ELF-1 (cell line): Measurements from ENCODE around the gene ROCK2.
A peak's percentile ranks its signal among the peaks of the same experiment; 100 is the strongest.

Source experiments
- DNase-seq: peaks from one replicate; pipeline ENCODE4 v3.0.0-alpha.2; 2016; ENCODE audit warnings: low read depth, low spot score

The ROCK2 gene

GRCh38 chr2:11312770-11313471, 31.5 kb downstream of the ROCK2 start:
- DNase-seq: no peak

DNA sequence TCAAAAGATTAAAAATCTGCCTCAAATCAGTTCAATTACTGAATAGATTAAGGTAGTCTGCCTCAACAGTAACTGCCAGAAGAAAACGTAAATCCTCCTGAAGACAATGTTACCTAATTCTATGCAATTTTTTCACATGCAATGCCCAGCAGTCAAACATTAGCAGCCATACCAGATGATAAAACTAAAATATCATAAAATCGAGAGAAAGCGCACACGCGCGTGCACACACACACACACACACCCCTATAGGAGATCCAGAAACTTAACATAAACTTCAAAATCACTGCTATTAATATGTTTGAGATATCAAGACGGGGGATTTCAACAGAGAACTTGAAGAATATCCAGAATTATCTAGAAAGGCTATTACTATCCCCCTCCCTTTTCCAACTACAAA, 32.9 kb downstream of the ROCK2 start:
- DNase-seq: no peak

GRCh38 chr2:11310212-11310611, 34.2 kb downstream of the ROCK2 start:
- DNase-seq: no peak

GRCh38 chr2:11309706-11310105, 34.7 kb downstream of the ROCK2 start:
- DNase-seq: no peak

DNA sequence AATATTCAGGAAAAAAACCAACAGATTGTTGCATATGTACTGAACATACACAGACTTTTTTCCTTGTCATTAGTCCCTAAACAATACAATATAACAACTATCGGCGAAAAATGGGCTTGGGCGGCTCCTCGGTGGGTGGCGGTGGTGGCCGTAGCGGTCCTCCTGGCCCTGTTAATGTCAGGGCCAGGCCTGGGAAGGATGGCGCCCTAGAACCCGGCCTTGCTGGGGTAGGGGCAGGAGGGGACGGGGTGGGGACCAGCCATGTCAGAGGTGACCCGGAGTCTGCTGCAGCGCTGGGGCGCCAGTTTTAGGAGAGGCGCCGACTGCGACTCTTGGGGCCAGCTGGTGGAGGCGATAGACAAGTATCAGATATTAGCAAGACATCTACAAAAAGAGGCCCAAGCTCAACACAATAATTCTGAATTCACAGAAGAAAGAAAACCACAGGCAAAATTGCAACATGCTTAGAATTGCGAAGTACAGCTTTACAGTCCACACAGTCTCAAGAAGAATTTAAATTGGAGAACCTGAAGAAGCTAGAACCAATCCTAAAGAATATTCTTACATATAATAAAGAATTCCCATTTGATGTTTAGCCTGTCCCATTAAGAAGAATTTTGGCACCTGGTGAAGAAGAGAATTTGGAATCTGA, 36.5 kb downstream of the ROCK2 start:
- no peak for DNase-seq

GRCh38 chr2:11305958-11306357, 38.5 kb downstream of the ROCK2 start:
- no peak for DNase-seq

DNA sequence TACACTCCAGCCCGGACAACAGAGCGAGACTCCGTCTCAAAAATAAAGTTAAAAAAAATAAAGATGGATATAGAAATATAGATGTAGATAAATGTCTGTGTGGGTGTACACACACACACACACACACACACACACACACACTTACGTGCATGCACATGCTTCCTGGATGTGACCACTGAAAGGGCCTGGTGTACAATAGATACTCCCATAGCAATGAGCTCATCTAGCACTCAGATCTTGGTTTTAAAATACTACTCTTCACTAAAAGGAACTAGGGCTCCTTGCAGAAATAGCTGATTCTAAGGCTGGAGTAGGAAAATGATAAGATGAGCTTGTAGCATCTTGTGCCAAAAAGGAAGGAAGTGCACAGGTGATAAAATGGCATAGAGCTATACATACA, 39.1 kb downstream of the ROCK2 start:
- no peak for DNase-seq

GRCh38 chr2:11304476-11304875, 40.0 kb downstream of the ROCK2 start:
- no peak for DNase-seq

- DNase-seq: no peak
These were observed 41.0 kb downstream of the ROCK2 start for GRCh38 chr2:11303290-11304013.

- no peak for DNase-seq
These were observed 45.0 kb downstream of the ROCK2 start for GRCh38 chr2:11299439-11299838.

- no peak for DNase-seq
These were observed 45.8 kb downstream of the ROCK2 start for GRCh38 chr2:11298592-11298991.

GRCh38 chr2:11296401-11296800, 48.0 kb downstream of the ROCK2 start:
- DNase-seq: no peak

DNA sequence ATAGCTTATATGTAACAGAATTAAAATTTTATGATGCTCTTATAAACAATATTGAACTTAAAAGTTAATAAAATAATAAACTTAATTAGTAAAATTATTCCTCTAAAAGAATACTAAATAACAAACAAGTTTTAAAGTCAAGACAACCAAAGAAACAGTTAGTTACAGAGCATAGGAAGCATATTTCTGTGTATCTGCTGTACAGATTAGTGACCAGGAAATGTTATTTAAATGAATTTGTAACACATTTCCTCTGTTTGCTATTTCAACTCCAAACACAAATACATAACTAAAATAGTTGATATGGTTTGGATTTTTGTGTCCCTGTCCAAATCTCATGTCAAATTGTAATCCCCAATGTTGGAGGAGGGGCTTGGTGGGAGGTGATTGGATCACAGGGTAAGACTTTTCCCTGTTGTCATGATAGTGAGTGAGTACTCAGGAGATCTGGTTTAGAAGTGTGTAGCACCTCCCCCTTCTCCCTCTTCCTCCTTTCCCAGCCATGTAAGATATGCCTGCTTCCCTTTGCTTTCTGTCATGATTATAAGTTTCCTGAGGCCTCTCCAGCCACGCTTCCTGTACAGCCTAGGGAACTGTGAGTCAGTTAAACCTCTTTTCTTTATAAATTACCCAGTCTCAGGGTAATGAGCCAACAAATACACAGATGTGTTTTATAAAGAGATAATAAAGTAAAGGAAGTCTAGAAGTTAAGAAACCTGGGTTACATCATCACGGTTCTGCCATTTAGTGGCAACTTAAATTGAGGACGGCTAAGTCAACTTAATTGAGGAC, 51.8 kb downstream of the ROCK2 start:
- peak; percentile 45 for DNase-seq

- DNase-seq: no peak
These were observed 53.7 kb downstream of the ROCK2 start for GRCh38 chr2:11290713-11291112.

DNA sequence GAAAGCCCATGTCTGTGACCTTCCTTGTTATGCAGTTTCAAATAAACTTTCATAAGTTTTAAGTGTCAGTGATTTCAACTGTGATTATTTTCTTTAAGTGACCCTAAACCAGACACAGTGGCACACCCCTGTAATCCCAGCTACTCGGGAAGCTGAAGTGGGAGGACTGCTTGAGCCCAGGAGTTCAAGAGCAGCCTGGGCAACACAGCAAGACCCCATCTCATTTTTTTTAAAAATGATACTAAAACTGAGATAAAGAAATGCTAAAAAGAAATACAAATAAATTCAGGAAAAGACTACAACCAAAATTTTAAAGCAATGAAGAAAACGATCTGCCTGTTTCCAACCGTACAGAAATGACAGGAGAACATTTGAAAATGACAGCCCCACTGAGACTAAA, 54.2 kb downstream of the ROCK2 start:
- DNase-seq: no peak

- no peak for DNase-seq
These were observed 56.0 kb downstream of the ROCK2 start for GRCh38 chr2:11288431-11288830.

- DNase-seq: no peak
These were observed 57.7 kb downstream of the ROCK2 start for GRCh38 chr2:11286749-11287148.

- DNase-seq: no peak
These were observed 58.1 kb downstream of the ROCK2 start for GRCh38 chr2:11286323-11286722.

- no peak for DNase-seq
These were observed 58.9 kb downstream of the ROCK2 start for GRCh38 chr2:11285499-11285898.

GRCh38 chr2:11281186-11281585, 63.2 kb downstream of the ROCK2 start:
- DNase-seq: no peak

DNA sequence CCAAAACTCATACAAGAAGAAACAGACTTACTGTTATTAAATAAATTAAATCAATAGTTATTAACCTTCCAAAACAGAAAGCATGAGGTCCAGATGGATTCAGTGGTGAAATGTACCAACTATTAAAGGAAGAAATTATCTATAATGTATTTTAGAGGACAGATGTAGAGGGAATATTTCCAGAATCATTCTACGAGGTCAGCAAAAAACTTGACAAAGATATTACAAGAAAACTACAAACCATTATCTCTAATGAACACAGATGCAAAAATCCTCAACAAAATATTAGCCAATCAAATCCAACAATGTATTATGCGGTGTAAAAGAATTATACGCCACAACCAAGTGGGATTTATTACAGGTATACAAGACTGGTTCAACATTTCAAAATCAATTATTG, 63.7 kb downstream of the ROCK2 start:
- DNase-seq: no peak

DNA sequence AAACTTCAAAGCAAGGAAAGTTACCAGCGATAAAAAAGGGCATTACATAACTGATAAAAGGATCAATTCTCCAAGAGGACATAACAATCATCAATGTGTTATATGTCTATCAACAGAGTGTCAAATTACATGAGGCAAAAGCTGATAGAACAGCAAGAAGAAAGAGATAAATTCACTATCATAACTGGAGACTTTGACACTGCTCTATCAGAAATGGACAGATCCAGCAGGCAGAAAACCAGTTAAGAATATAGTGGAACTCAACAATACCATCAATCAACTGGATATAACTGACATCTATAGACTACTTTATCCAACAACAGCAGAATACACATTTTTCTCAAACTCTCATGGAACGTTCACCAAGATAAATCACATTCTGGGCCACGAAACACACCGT, 65.0 kb downstream of the ROCK2 start:
- DNase-seq: no peak
